Activated naive CD4-positive, alpha-beta T cell treated with anti-CD3 and anti-CD28 coated beads, Interleukin-2, amount 10 ng/mL, durations not matched to agents 7 days and 5 days (primary cell): ENCODE measurements around the gene TATDN2.
"Not testable (repeated sequence)": the region's sequence is repeated elsewhere in the genome, so short reads cannot be mapped to it uniquely, and the experiment has no call there.

Experiments
- CTCF ChIA-PET: fragments of 350-600 bp; sonication (Branson Sonifier 250); formaldehyde crosslinking; loops from one replicate; lab custom pipeline; 2021; ENCODE audit warnings: antibody characterized with exemption; lab: Charles Lee
- DNase-seq: peaks from one replicate; pipeline ENCODE4 v3.0.0-alpha.2; 2020
- H3K27ac Mint-ChIP-seq: one replicate; pipeline ENCODE4 v1.8.0; 2021; ENCODE audit warnings: mild to moderate bottlenecking, moderate library complexity, mixed read lengths
- H3K27me3 Mint-ChIP-seq: one replicate; pipeline ENCODE4 v1.8.0; 2021; ENCODE audit warnings: mild to moderate bottlenecking, mixed read lengths
- H3K36me3 Mint-ChIP-seq: one replicate; pipeline ENCODE4 v1.8.0; 2021; ENCODE audit warnings: mixed read lengths
- H3K4me1 Mint-ChIP-seq: one replicate; pipeline ENCODE4 v1.8.0; 2021; ENCODE audit warnings: mixed read lengths
- H3K4me3 Mint-ChIP-seq: one replicate; pipeline ENCODE4 v1.8.0; 2021; ENCODE audit warnings: mild to moderate bottlenecking, moderate library complexity, mixed read lengths
- H3K9me3 Mint-ChIP-seq: one replicate; pipeline ENCODE4 v1.8.0; 2021; ENCODE audit warnings: mixed read lengths

TATDN2 gene

GRCh38 chr3:10247679-10248183, 528 bp upstream of the TATDN2 start:
- H3K27ac Mint-ChIP-seq = peak overlapping the region; percentile 93
- peaks cover 59% of the 10 kb centered on the region for H3K36me3 Mint-ChIP-seq
- peaks cover 56% of the 10 kb centered on the region for H3K4me1 Mint-ChIP-seq
- H3K4me3 Mint-ChIP-seq = peak overlapping the region; percentile 65
- no peaks in the 10 kb centered on the region for H3K27me3 Mint-ChIP-seq
- no peak for DNase-seq
- peaks cover 26% of the 10 kb centered on the region for H3K9me3 Mint-ChIP-seq
- CTCF ChIA-PET = interaction anchor here (0.6 to 1.6 kb wide), 3 partner anchors 16 to 131 kb away, joined by 3 to 4 read pairs (median 4); partner anchors contain the start of gene BRK1

- CTCF ChIA-PET = interaction anchor here (0.6 to 1.6 kb wide), 4 partner anchors 15 to 402 kb away, joined by 3 to 4 read pairs (median 4); partner anchors contain the start of gene BRK1
- H3K4me3 Mint-ChIP-seq = peak overlapping the region; percentile 96
- H3K27ac Mint-ChIP-seq = peak overlapping the region; percentile 89
- peak; percentile 73 for DNase-seq
- peaks cover 66% of the 10 kb centered on the region for H3K36me3 Mint-ChIP-seq
- peaks cover 22% of the 10 kb centered on the region for H3K9me3 Mint-ChIP-seq
- H3K27me3 Mint-ChIP-seq = no peaks in the 10 kb centered on the region
- H3K4me1 Mint-ChIP-seq = peaks cover 57% of the 10 kb centered on the region
These were observed 907 bp downstream of the TATDN2 start for GRCh38 chr3:10248984-10249748.

GRCh38 chr3:10249833-10250232, 1.6 kb downstream of the TATDN2 start:
- CTCF ChIA-PET = interaction anchor here (0.6 to 1.1 kb wide), 2 partner anchors 14 to 402 kb away, joined by 3 to 5 read pairs; no protein-coding TSS in a partner anchor
- no peak for DNase-seq
- H3K4me3 Mint-ChIP-seq = peak overlapping the region; percentile 96
- H3K9me3 Mint-ChIP-seq = peaks cover 16% of the 10 kb centered on the region
- H3K4me1 Mint-ChIP-seq = peaks cover 64% of the 10 kb centered on the region
- peak overlapping the region; percentile 89 for H3K27ac Mint-ChIP-seq
- no peaks in the 10 kb centered on the region for H3K27me3 Mint-ChIP-seq
- H3K36me3 Mint-ChIP-seq = peaks cover 66% of the 10 kb centered on the region

GRCh38 chr3:10251006-10251405, 2.7 kb downstream of the TATDN2 start:
- DNase-seq = no peak
- H3K27ac Mint-ChIP-seq = peak overlapping the region; percentile 1

GRCh38 chr3:10253731-10254130, 5.5 kb downstream of the TATDN2 start:
- Mint-ChIP-seq H3K9me3 (no peaks in the 10 kb centered on the region), H3K4me3 (no peak overlapping the region)
- CTCF ChIA-PET = interaction anchor here (3.4 kb wide), 1 partner anchor 9 kb away, joined by 20 read pairs; no protein-coding TSS in a partner anchor

More at GRCh38 chr3:10251006-10251405, 2.7 kb downstream of the TATDN2 start:
- peaks cover 75% of the 10 kb centered on the region for H3K4me1 Mint-ChIP-seq
- H3K36me3 Mint-ChIP-seq = peaks cover 63% of the 10 kb centered on the region
- no peaks in the 10 kb centered on the region for H3K27me3 Mint-ChIP-seq
- CTCF ChIA-PET = interaction anchor here (1.1 kb wide), 1 partner anchor 13 kb away, joined by 5 read pairs; no protein-coding TSS in a partner anchor
- H3K4me3 Mint-ChIP-seq = peak overlapping the region; percentile 96
- H3K9me3 Mint-ChIP-seq = peaks cover 7% of the 10 kb centered on the region

GRCh38 chr3:10255835-10256234, 7.6 kb downstream of the TATDN2 start:
- Mint-ChIP-seq H3K27ac (peak overlapping the region; percentile 58), H3K9me3 (no peaks in the 10 kb centered on the region), H3K27me3 (no peaks in the 10 kb centered on the region), H3K36me3 (peaks cover 69% of the 10 kb centered on the region), H3K4me3 (no peak overlapping the region), H3K4me1 (peaks cover 71% of the 10 kb centered on the region)
- no peak for DNase-seq
- CTCF ChIA-PET = no interaction called here

More at GRCh38 chr3:10253731-10254130, 5.5 kb downstream of the TATDN2 start:
- DNase-seq = no peak
- no peaks in the 10 kb centered on the region for H3K27me3 Mint-ChIP-seq
- peaks cover 72% of the 10 kb centered on the region for H3K4me1 Mint-ChIP-seq
- no peak overlapping the region for H3K27ac Mint-ChIP-seq
- peaks cover 71% of the 10 kb centered on the region for H3K36me3 Mint-ChIP-seq

GRCh38 chr3:10259036-10259435, 10.8 kb downstream of the TATDN2 start:
- H3K9me3 Mint-ChIP-seq = no peaks in the 10 kb centered on the region
- no peaks in the 10 kb centered on the region for H3K27me3 Mint-ChIP-seq
- CTCF ChIA-PET = interaction anchor here (0.6 kb wide), 1 partner anchor 137 kb away, joined by 6 read pairs; no protein-coding TSS in a partner anchor
- DNase-seq = no peak
- H3K4me3 Mint-ChIP-seq = no peak overlapping the region
- H3K27ac Mint-ChIP-seq = no peak overlapping the region
- H3K4me1 Mint-ChIP-seq = peaks cover 71% of the 10 kb centered on the region
- H3K36me3 Mint-ChIP-seq = peaks cover 72% of the 10 kb centered on the region

GRCh38 chr3:10259798-10260197, 11.5 kb downstream of the TATDN2 start:
- Mint-ChIP-seq H3K4me3 (no peak overlapping the region), H3K9me3 (no peaks in the 10 kb centered on the region), H3K4me1 (peaks cover 71% of the 10 kb centered on the region), H3K27ac (no peak overlapping the region), H3K27me3 (no peaks in the 10 kb centered on the region), H3K36me3 (peaks cover 67% of the 10 kb centered on the region)
- CTCF ChIA-PET = interaction anchor here (0.6 kb wide), 1 partner anchor 478 kb away, joined by 5 read pairs; no protein-coding TSS in a partner anchor
- DNase-seq = no peak

- Mint-ChIP-seq H3K27ac (no peak overlapping the region), H3K4me1 (peaks cover 68% of the 10 kb centered on the region), H3K9me3 (no peaks in the 10 kb centered on the region), H3K36me3 (peaks cover 66% of the 10 kb centered on the region), H3K27me3 (no peaks in the 10 kb centered on the region), H3K4me3 (no peak overlapping the region)
- CTCF ChIA-PET = no interaction called here
- no peak for DNase-seq
These were observed 12.0 kb downstream of the TATDN2 start for GRCh38 chr3:10260211-10260701.

- Mint-ChIP-seq H3K27ac (peak overlapping the region; percentile 74), H3K36me3 (peaks cover 63% of the 10 kb centered on the region), H3K27me3 (no peaks in the 10 kb centered on the region), H3K4me3 (no peak overlapping the region), H3K9me3 (no peaks in the 10 kb centered on the region), H3K4me1 (peaks cover 70% of the 10 kb centered on the region)
- no peak for DNase-seq
- CTCF ChIA-PET = interaction anchor here (0.6 to 3.4 kb wide), 5 partner anchors 8 to 147 kb away, joined by 3 to 20 read pairs (median 3); no protein-coding TSS in a partner anchor
These were observed 13.8 kb downstream of the TATDN2 start for GRCh38 chr3:10262027-10262426.

GRCh38 chr3:10263646-10264363, 15.5 kb downstream of the TATDN2 start:
- CTCF ChIA-PET = interaction anchor here (0.6 to 3.4 kb wide), 23 partner anchors 9 to 204 kb away, joined by 3 to 20 read pairs (median 4); partner anchors contain the start of genes BRK1, GHRL and TATDN2
- Mint-ChIP-seq H3K4me1 (peaks cover 75% of the 10 kb centered on the region), H3K4me3 (peak overlapping the region; percentile 63), H3K36me3 (peaks cover 65% of the 10 kb centered on the region), H3K27me3 (no peaks in the 10 kb centered on the region), H3K9me3 (no peaks in the 10 kb centered on the region), H3K27ac (peak overlapping the region; percentile 81)
- DNase-seq = peak; percentile 82

GRCh38 chr3:10265833-10266232, 17.6 kb downstream of the TATDN2 start:
- Mint-ChIP-seq H3K9me3 (no peaks in the 10 kb centered on the region), H3K4me3 (no peak overlapping the region), H3K27me3 (no peaks in the 10 kb centered on the region), H3K4me1 (peaks cover 62% of the 10 kb centered on the region), H3K27ac (peak overlapping the region; percentile 46), H3K36me3 (peaks cover 65% of the 10 kb centered on the region)
- CTCF ChIA-PET = interaction anchor here (1.6 kb wide), 1 partner anchor 8 kb away, joined by 3 read pairs; no protein-coding TSS in a partner anchor
- no peak for DNase-seq

GRCh38 chr3:10266936-10267335, 18.7 kb downstream of the TATDN2 start:
- H3K4me1 Mint-ChIP-seq = peaks cover 57% of the 10 kb centered on the region

More at GRCh38 chr3:10266936-10267335, 18.7 kb downstream of the TATDN2 start:
- H3K27me3 Mint-ChIP-seq, H3K9me3 Mint-ChIP-seq, CTCF ChIA-PET, DNase-seq, H3K4me3 Mint-ChIP-seq: not testable (repeated sequence)
- Mint-ChIP-seq H3K27ac (peak overlapping the region; percentile 6), H3K36me3 (peaks cover 66% of the 10 kb centered on the region)
